Stimulated activated CD4-positive, alpha-beta T cell treated with anti-CD3 and anti-CD28 coated beads, Interleukin-15, amount 100 ng/mL, for 48 hours (primary cell): ENCODE results near the gene KLHL25.

Experiments used
- DNase-seq, 2 donors: peaks; one replicate each; pipeline ENCODE4 v3.0.0-alpha.2; 2020; ENCODE audit warnings: low read depth in 2 of 2

KLHL25 gene

DNA sequence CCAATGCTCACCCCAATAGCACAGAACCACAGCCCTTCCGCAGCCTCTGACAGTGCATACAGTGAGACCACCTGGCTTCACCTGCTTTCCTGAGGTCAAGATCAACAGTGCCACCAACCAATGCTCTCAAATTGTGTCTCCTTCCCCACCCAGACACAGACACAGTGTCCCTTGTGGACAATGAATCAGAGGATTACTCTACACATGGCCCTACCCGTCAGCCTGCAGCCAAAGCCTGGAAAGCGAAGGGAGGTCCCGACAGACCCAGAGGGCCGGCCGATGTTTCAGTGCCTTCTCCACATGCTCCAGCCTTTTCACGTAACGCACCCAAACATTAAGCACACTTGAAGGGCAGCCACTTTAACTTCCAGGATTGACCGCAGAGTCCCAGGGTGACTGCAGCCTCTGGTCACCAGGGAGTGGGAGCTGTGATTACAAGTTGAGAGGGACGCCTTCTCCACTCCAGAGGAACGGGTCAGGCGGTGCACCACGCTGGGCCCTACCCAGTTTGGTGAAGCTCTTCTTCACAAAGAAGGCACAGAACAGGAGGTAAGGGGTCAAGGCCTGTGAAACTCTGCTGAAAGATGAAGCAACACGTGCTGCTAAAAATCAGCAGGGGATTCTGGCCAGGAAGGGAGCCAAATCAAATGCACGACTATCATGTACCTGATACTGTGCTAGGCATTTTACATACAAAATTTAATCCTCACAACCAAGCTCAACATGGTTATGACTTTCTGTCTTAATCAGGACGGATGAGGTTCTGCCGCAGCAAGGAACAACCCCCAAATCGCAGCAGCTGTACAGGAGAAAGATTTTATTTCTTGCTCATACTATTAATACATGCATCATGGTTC is 17.2 kb downstream of the KLHL25 start:
- DNase-seq: no peak

GRCh38 chr15:85773970-85774369 is 20.8 kb downstream of the KLHL25 start:
- DNase-seq: no peak

- DNase-seq: no peak
Observed at GRCh38 chr15:85773249-85773648, 21.5 kb downstream of the KLHL25 start.

DNA sequence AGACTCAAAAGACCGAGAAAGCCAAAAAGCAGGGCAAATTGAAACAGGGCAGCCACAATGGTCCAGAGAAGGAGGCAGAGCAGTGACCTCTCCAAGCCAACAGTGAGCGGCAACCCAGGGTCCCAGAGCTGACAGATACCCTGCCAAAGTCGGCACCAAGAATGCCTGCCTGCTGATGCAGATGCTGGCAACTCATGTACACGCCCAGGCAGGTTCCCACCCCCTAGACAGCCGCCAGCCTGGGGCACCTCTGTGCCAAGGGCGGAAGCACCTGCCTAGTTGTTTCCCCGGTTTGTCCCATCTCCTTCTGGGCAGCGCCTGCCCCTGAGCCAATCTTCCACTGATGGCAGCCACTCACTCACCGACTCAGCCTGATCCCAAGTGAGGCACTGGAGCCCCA is 22.1 kb downstream of the KLHL25 start:
- DNase-seq: no peak

- no peak for DNase-seq
Observed at GRCh38 chr15:85771781-85772445, 22.8 kb downstream of the KLHL25 start.

GRCh38 chr15:85771271-85771670 is 23.5 kb downstream of the KLHL25 start:
- DNase-seq: no peak

- DNase-seq: no peak
Observed at GRCh38 chr15:85770096-85771041, 24.4 kb downstream of the KLHL25 start.

- DNase-seq: no peak
Observed at GRCh38 chr15:85769182-85769900, 25.4 kb downstream of the KLHL25 start.

- no peak for DNase-seq
Observed at GRCh38 chr15:85768595-85769168, 26.0 kb downstream of the KLHL25 start.

- DNase-seq: no peak
Observed at GRCh38 chr15:85767785-85768529, 26.8 kb downstream of the KLHL25 start.

DNA sequence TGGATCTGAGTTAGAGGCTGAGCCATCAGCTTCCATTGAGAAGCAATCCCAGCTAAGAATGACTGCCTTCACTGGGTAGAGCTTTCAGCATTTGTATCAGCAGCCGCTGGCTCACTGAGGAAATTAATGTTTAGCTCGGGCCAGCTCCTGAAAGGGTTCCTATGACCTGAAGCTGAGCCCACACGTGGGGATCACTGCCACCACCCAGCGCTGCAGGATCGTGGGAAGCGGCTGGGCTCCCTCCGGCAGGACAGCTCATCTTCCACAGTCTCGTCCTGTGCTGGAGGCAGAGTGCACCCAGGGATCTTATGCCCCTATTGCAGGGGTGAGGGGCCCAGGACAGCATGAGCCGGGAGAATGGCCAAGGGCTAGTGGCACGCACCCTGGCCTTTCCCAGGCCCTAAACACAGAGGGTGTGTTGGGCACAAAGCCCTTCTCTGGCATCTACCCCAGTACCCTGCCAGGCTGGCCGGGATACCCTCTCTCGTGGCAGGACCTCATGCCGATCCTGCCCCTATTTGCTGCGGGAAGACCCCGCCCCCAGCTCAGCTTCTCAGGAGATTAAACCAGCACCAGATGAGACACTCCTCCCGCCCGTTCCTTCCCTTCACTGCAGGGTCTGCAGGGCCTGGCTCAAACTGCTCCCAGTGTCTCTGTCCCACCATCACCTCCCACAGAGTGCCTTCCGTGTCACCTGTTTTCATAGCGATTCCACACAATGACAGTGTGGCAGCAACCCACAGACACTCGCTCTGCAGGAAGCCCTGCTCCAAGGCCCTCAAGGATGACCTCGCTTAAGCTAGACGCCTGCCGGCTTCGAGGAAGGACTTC is 28.5 kb downstream of the KLHL25 start:
- DNase-seq: no peak

GRCh38 chr15:85764649-85765277 is 30.0 kb downstream of the KLHL25 start:
- DNase-seq: no peak

DNA sequence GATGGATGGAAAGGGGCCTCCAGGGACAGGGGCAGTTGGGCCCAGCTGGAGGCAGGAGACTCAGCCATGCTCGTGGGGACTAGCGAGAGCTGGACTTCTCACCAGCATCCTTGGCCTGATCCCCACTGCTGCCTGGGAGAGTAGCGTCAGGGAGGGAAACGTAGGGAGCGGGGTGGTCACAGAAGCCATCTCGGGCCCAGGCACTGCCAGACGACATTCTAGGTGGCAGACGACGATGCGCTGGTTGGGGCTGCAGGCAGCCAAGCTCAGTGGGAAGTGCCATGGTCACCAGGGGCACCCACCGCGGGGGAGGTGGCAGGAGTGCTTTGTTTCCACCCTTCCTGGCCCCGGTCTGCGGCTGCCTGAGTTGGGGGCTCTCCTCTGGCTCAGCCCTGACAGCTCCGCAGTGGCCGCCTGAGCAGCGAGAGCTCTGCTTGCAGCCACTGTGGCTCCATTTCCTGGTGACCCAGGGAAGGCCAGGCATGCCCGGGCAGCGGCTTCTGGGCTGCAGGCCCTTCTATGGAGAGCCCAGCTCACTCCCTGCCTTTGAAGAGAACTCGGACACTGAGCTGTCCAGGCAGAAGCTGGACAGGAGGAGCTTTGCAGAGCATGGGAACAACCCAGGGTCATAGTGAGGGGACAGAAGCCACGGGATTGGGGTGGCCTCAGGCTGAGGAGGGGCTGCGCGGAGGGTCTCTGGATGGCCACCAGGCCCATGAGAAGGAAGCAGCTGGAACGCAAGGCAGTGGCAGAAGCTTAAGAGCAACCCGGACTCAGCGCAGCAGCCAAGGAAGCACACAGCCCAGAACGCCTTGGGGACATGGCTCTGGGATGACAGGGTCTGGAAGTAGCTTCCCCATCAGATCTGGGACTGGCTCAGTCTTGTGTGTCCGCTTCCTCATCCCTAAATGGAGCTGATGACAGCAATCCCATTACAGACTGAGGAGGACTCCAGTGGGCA is 30.8 kb downstream of the KLHL25 start:
- no peak for DNase-seq

- no peak for DNase-seq
Observed at GRCh38 chr15:85763157-85763556, 31.6 kb downstream of the KLHL25 start.

GRCh38 chr15:85762756-85763127 is 32.0 kb downstream of the KLHL25 start:
- DNase-seq: no peak

- DNase-seq: no peak
Observed at GRCh38 chr15:85762039-85762755, 32.5 kb downstream of the KLHL25 start.

DNA sequence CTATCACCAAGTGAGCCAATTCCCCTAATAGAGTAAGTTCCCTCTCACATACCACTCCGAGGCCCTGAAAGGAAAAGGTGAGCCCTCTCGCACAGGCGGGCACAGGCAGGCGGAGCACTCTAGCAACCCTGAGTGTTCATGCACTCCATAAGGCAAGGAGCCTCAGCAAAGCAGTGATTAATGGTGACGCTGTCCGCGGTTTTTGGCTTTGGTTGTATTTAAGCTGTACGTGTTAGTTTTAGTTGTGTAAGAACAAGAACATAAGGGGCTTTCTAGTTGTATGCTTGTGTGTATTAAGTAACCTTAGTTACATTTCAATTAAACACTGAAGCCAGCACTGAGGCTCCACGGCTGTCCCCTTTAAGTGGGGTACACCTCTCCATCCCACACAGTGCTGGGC is 33.1 kb downstream of the KLHL25 start:
- DNase-seq: no peak
